Cardiac fibroblast (primary cell): Measurements from ENCODE around the gene CDYL2.

ENCODE experiments used
- DNase-seq, 2 donors: peaks; one replicate each; pipeline versions ENCODE4 v3.0.0 to v3.0.0-alpha.2; 2010; ENCODE audit warnings: low read depth in 2 of 2
- H3K4me3 ChIP-seq, 2 donors: replicated peaks in 1 of 2; 1 replicate in 1 of 2; 2 replicates in 1 of 2; pipeline ENCODE4 v1.5.1; 2011; ENCODE audit warnings: low read depth in 2 of 2, low read length in 2 of 2, mild to moderate bottlenecking in 2 of 2, moderate library complexity in 1 of 2
- CTCF ChIP-seq: IDR thresholded peaks from one replicate; pipeline ENCODE4 v1.5.1; 2011; ENCODE audit warnings: low read depth, mild to moderate bottlenecking, low read length, inconsistent platforms

CDYL2 gene

GRCh38 chr16:80707686-80708085, 96.7 kb downstream of the CDYL2 start:
- H3K4me3 ChIP-seq, result no peak overlapping the region
- no peak for DNase-seq
- TF ChIP-seq CTCF, result no peak

GRCh38 chr16:80705596-80705995, 98.8 kb downstream of the CDYL2 start:
- no peak for TF ChIP-seq CTCF

GRCh38 chr16:80704751-80705505, 99.5 kb downstream of the CDYL2 start:
- DNase-seq, result no peak
- H3K4me3 ChIP-seq, result no peak overlapping the region
- no peak for TF ChIP-seq CTCF

More at GRCh38 chr16:80705596-80705995, 98.8 kb downstream of the CDYL2 start:
- no peak for DNase-seq
- no peak overlapping the region for H3K4me3 ChIP-seq

GRCh38 chr16:80703131-80704071, 101.0 kb downstream of the CDYL2 start:
- no peak overlapping the region for H3K4me3 ChIP-seq
- DNase-seq, result no peak
- no peak for TF ChIP-seq CTCF

GRCh38 chr16:80702696-80703095, 101.7 kb downstream of the CDYL2 start:
- no peak overlapping the region for H3K4me3 ChIP-seq
- DNase-seq, result no peak
- no peak for TF ChIP-seq CTCF

- no peak for DNase-seq
- H3K4me3 ChIP-seq, result no peak overlapping the region
- no peak for TF ChIP-seq CTCF
Measured at GRCh38 chr16:80700558-80700957, 103.8 kb downstream of the CDYL2 start.
